Choroid plexus epithelial cell (primary cell): ENCODE results near the gene SLC25A19.

ENCODE experiments used
- DNase-seq: peaks from one replicate; pipeline ENCODE4 v3.0.0-alpha.2; 2010; ENCODE audit warnings: low read depth
- H3K4me3 ChIP-seq: 2 replicates; pipeline ENCODE4 v1.5.1; 2011; ENCODE audit warnings: low read depth, mild to moderate bottlenecking, control low read depth, low read length, moderate library complexity
- CTCF ChIP-seq: conservative IDR thresholded peaks from 2 replicates; pipeline ENCODE4 v1.5.1; 2011; ENCODE audit warnings: low read depth, mild to moderate bottlenecking, control low read depth, inconsistent platforms, low read length, moderate library complexity

SLC25A19 gene

GRCh38 chr17:75271233-75271954 is 17.8 kb downstream of the SLC25A19 start:
- peak overlapping the region; percentile 76 for H3K4me3 ChIP-seq
- peak; percentile 62 for DNase-seq
- TF ChIP-seq CTCF = peak; percentile 35

- TF ChIP-seq CTCF = no peak
- DNase-seq = no peak
- peak within 1 kb of the TSS; percentile 76 for H3K4me3 ChIP-seq
Measured at GRCh38 chr17:75270966-75271232, 18.3 kb downstream of the SLC25A19 start, which contains the start of gene MIF4GD. Gene MIF4GD (minus strand): TSS chr17:75271231. CDS start chr17:75270195, 1,036 bp downstream.

- H3K4me3 ChIP-seq = peak overlapping the region; percentile 76
- peak; percentile 45 for TF ChIP-seq CTCF
- DNase-seq = peak; percentile 73
Measured at GRCh38 chr17:75270218-75270965, 18.8 kb downstream of the SLC25A19 start.

GRCh38 chr17:75269844-75270217 is 19.4 kb downstream of the SLC25A19 start:
- no peak for TF ChIP-seq CTCF
- no peak for DNase-seq
- H3K4me3 ChIP-seq = peak overlapping the region; percentile 76

GRCh38 chr17:75267411-75268232 is 21.6 kb downstream of the SLC25A19 start:
- no peak for TF ChIP-seq CTCF
- DNase-seq = no peak
- no peak overlapping the region for H3K4me3 ChIP-seq

- H3K4me3 ChIP-seq = no peak overlapping the region
- DNase-seq = no peak
- no peak for TF ChIP-seq CTCF
Measured at GRCh38 chr17:75267153-75267410, 22.2 kb downstream of the SLC25A19 start.
